Raji (cell line): ENCODE results near the gene KRT5.

Experiments
- POLR2A ChIP-seq: IDR thresholded peaks from 2 replicates; pipeline ENCODE4 v1.6.1; 2011; ENCODE audit warnings: low read depth, low read length, control low read depth; ENCODE audit not compliant: insufficient read depth

The KRT5 gene

DNA sequence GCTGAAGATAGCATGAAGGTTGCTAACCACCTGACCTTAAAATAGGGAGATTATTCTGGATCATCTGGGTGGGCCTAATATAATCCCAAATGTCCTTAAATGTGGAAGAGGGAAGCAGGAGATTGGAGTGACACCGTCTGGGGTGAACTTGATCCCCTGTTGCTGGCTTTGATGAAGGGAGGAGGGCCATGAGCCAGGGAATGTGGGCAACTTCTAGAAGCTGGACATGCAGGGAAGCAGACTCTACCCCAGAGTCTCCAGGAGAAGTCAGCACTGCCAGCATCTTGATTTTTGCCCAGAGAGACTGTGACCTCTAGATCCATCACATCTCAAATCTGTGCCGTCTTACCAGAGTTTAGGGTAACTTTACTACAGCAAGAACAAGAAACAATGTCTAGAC, 9.2 kb upstream of the KRT5 start:
- TF ChIP-seq POLR2A, result no peak

DNA sequence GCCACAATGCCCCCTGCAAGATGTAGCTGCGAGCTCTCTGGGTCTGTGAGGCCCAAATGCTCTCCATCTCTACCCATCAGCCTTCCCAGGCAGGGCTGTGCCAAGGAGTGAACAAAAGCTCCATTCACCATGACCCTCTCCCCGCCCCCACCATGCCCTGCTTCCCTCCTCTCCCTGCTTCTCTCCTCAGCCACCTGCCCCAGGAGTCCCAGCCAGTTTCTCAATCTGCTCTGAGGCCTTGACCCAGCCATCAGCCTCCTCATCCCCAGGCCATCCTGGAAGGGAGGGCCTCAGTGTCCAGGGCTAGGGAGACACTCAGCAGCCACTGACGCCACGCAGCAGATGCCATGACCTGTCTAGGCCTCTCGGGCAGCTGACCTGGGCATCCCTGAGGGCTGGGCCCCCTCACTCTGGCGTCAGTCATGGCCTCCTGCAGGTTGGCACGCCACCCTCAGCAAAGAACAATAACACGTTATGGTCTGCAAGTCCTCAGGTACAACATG, 8.5 kb upstream of the KRT5 start:
- no peak for TF ChIP-seq POLR2A

DNA sequence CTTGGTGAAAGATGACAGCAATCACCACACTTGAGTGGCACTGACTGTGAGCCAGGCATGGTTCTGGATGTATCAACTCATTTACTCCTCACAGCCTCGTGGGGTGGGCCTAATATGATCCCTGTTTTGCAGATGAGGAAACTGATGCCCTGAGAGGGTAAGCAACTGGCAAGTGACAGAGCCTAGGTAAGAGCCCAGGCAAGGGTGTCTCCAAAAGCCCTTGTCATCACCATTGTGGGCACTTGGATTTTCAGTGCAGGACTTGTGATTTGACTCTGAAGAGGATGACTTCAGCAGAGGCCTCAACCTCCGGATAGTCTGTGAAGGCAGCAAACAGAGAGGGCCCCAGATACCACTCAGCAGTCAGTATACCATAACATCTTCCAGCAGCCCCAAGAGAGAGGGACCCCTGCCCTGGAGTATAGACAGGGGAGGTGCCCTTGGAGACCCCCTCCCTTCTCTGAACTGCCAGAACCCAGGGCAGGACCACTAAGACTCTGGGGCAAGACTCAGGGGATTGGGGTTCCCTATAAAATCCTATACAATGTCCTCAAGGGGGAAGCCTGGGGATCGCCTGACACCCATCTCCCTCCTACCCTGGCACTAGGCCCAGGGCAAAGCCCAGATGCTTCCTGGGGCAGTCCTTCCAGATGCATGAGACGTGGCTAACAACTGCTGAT, 7.1 kb upstream of the KRT5 start:
- TF ChIP-seq POLR2A, result no peak

DNA sequence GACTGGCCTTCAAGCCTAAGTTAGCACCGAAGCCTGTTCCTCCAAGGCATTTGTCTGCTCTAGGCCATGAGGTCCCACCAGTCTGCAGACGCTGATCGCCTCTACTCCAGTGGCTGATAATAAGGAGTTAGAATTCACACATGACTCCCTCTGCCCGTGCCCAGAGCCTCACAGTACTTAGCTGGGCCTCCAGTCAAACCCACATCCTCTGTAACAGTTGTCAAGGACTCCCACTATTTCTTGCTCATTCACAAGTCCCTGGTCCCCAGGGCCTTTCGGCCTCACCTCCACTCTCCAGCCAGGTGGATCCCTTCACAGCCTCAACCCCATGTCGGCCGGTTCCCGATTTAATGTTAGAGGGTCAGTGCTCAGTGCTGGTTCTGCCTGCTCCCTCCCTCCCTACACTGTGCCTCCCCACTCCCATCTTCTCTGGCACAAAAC, 6.3 kb upstream of the KRT5 start:
- TF ChIP-seq POLR2A, result no peak

DNA sequence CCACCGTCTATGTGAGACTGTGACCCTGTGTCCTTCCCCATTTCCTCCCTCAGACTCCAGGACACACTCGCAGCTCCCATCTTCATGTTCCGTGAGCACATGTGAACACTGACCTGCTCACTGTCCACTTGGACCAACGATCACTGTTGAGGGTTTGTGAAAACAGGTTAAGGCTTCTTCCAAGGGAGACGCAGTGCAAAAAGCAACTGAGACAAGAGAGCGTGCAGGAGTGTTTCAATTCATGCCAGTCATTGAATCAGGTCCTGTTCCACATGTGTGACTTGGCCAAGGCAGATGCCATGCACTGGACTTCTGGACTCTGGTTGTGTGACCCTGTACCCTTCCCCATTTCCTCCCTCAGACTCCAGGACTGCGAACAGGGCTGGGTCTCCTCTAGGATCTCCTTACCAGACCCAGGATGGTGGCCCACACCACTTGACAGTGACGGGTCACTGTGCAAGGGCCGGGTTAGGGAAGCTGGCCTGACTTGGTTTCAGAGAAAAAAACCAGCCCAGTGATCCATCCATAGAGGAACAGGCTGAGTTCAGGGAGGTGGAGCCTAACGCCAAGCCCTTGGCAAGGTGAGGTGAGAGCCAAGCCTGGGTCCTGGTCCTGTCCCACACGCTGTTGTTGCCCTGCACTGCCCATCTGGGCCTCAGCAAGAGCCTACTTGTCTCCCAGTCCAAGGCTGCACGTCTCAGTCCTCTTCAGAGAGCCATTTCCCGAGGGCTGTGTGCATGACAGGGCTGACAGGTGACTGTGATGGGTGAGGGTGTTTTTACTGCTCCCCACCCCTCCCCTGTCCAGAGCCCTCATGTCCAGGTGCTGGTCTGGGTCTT, 5.7 kb upstream of the KRT5 start:
- TF ChIP-seq POLR2A, result no peak

DNA sequence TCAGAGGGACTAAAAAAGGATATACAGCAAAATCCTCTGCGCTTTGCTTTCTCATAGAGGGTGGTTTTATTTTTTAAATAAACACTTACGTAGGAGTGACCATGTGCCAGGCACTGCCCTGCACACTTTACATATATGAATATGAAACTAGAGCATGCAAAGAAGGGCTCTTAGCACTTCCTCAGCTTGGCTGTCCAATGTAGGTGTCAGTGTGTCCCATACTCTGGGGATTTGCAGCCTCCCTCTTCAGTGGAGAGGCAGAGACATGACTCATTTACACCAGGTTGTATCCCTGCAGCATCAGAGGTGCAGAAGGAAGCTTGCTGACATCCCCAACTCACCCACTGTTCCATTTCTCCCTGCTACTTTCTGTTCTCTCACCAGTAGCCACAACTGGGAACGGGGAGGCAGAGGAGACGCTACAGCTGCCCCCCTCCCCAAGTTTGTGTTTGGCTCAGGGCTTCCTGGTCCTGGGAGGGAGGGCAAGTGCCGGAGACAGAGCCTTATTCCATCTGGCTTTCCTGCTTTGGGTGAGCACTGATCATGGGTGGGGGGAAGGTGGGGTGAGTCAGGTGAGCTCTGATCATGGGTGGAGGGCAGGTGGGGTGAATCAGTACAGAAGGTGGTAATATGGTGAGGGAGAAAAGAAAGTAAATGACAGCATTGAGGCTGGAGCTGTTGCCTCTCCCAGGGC, 4.9 kb upstream of the KRT5 start:
- TF ChIP-seq POLR2A, result no peak

DNA sequence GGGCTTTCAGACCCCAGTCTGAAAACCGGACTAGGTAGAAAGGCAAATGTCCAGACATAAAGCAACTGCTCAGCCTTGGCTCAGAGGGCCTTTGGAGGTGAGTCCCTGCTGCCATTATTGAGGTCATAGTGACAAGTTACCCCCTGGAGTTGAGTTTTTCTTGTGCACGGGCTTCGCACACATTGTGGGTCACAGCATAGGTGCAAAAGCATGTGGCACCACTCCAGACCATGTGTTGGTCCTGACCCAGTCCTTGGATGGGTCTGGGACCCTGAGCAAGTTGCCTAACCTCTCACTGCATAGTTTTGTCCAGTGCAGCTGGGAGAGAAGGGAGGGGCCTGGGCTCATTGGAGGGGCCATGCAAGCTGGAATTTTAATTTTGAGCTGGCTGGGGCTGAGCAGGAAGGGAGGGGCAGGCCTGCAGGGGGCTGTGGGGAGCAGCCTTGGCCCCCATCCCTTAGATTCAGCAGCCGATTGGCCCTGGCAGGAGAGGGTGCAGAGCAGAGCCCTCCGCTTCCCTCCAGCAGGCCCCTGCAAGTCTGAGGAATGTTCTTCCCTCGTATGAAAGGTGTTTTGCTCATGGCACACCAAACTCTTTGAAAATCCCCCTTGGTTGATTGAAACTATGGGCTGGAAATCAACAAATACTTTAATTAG, 4.2 kb upstream of the KRT5 start:
- TF ChIP-seq POLR2A, result no peak

DNA sequence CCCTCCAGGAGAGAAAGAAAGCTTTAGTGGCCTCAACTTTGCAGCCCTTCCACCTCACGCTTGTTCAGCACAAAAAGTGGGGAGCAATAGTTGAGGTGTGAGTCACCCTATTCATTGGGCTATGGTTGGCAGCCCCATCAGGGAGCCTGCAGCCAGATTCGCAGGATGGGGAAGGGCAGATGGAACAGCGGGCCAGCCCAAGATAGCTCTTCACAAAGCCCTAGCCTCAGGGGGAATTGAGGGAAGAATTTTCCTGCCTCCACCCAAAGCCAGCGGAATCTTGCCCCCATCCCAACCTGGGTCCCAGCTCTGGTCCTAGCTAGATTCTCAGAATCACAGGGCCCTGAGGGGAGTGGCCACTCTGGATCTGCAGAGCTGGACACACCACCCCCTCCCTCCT, 3.6 kb upstream of the KRT5 start:
- no peak for TF ChIP-seq POLR2A

DNA sequence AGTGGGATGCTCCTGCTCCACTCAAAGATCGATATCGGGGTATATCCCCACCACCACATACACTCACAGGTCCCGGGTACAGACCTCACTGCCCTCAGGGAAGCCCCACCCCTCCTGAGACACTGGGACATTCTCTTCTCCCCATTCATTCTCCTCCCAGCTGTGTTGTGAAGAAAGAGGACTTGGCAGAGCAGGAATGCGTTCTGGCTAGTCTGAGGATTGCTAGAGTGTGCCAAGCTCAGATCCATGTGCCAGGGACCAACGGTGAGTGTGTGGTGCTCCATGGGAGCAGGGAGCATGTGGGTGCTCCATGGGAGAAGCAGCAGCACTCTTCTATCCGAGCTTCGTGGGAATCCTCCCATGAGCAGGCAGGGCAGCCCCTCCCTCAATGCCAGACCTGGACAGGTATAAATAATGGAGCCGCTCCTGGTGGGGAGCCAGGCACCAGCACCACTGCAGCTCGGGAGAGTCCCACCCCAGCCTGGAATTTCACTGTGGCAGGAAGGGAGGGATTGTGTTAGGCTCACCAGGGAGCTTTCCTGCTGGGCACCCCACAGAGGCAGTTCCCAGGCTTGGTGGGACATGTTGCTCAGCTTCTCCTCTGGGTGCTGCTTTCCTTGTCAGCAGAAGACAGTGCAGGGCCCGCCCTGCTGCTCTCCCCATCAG, 2.3 kb upstream of the KRT5 start:
- TF ChIP-seq POLR2A, result no peak

DNA sequence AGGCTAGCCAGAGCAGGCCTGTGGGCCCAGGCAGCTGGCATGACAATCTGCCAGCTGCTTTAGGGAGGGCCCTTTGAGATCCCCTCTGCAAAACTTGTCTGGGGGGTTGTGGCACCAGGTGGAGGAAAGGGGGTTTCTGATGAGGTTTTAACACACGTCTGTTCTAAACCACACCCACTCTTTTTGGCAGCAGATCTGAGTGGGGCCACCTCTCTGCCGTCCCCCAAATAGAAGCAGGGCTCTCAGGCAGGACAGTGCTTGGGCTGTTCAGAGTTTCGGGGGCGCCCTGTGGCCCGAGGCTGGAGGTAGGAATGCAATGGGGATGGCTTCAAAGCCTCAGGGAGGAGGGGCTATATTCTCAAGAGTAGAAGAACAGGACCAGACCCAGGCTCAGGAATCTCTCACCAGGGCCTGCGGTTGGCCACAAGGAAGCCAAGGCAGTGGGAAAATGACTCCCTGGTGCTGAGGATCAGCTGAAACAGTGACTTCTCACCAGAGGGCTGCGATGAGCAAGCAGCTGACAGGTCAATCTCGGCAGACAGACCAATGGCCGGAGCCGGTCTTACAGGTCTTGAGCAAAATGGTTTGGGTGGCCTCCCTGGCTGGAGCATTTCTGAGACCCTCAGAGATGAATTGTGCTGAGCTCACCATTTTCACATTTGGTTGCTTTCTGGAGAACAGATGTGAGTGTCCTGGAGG, 1.5 kb upstream of the KRT5 start:
- TF ChIP-seq POLR2A, result no peak

DNA sequence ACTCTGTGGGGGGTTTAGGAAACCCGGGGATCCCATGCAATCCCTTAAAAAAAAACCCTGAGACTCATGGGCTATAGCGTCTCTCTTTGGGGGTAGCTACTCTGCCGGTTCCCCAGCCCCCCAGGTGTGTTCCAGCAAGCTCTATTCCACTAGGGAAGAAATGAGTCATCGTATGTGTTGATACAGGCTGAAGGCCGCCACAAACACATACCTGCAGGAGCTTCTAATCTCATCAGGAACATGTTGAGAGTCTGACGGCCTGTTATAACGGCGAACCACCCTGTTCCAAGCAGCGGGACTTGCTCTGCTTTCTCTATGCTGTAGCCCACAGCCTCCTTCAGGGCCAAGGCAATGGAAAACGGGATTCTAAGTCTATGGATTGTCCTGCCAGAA, 977 bp upstream of the KRT5 start:
- TF ChIP-seq POLR2A, result no peak

DNA sequence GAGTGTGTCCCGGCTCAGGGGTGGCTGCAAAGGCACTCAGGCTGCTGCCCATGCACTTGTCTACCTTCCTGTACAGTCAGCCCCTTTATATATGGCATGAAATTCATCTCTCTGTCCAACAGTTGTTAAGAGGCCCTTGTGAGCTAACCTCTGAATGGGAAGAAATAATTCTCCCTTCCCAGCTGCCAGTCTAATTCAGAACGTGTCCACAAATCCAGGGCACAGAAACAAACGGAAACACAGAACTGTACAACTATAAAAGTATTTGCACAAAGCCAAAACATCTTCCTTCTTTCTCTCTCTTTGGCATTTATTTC, 849 bp downstream of the KRT5 start:
- TF ChIP-seq POLR2A, result no peak

DNA sequence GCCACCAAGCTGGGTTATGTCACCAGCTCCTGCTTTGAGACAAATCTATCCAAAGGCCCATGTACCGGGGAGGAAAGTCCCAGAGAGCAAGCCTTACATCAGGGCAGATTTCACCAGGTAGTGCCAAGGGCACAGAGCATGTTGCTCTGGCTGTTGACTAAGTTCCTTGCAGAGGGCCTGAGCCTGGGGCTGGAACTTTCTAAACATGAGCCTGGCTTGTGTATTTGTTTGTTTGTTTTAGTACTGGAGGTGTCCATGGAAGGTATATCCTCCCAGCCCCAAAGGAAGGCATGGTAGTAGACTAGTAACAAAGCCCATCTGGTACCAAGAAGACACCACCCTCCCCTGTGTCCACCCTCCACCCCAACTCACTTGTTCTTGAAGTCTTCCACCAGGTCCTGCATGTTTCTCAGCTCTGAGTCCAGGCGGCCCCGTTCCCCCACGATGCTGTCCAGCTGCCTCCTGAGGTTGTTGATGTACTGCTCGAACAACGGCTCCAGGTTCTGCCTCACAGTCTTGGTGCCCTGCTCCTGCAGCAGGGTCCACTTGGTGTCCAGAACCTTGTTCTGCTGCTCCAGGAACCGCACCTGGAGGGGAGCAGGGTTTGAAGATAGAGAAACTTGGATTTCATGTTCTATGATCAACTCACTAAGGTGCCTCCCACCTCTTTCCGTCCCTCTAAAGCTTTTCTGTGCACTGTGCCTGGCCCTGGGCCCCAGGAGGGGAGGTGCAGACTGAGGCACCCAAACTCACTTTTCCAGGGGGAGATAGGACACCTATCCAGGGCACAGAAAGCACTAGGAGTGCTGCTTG, 1.4 kb downstream of the KRT5 start:
- no peak for TF ChIP-seq POLR2A

DNA sequence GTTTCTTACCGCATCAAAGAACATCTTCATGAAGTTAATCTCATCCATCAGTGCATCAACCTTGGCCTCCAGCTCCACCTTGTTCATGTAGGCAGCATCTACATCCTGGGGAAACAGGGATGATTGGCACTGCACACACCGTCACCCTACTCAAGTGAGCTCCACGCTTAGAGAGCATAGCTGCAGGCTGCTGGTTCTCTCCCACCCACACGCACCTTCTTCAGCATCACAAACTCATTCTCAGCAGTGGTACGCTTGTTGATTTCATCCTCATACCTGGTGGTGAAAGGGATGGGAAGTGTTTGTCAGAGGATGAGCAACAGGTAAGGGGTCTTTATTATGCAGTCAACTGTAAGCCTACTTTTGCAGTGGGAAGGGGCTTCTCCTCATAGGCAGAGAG, 2.3 kb downstream of the KRT5 start:
- no peak for TF ChIP-seq POLR2A
